HFFc6 (cell line): ENCODE data around the gene FAM81B. TPM values are rescaled to one million over a fixed set of nuclear protein-coding genes. Genes with fewer than 3 reads are reported as not detected.

Experiments used
- DNase-seq: peaks from one replicate; pipeline ENCODE4 v3.0.0-alpha.2; 2018
- H3K27ac Mint-ChIP-seq: 2 replicates; pipeline ENCODE4 v1.8.0; 2020; ENCODE audit warnings: mild to moderate bottlenecking, mixed read lengths
- H3K27me3 Mint-ChIP-seq: 2 replicates; pipeline ENCODE4 v1.8.0; 2021; ENCODE audit warnings: mild to moderate bottlenecking, moderate library complexity, mixed read lengths; ENCODE audit not compliant: insufficient read depth
- H3K36me3 Mint-ChIP-seq: 2 replicates; pipeline ENCODE4 v1.8.0; 2021; ENCODE audit warnings: low read depth, mixed read lengths
- H3K4me1 Mint-ChIP-seq: 2 replicates; pipeline ENCODE4 v1.8.0; 2020; ENCODE audit warnings: low read depth, mixed read lengths
- H3K4me3 Mint-ChIP-seq: 2 replicates; pipeline ENCODE4 v1.8.0; 2020; ENCODE audit warnings: mild to moderate bottlenecking, moderate library complexity, mixed read lengths
- H3K9me3 Mint-ChIP-seq: 2 replicates; pipeline ENCODE4 v1.8.0; 2020; ENCODE audit warnings: mild to moderate bottlenecking, mixed read lengths
- total RNA-seq, 6 experiments: library from RNA; stranded (reverse); fragmentation: NEBNext Ultra II Directional; extraction: Animal tissue kit (Norgen Biotek cat#: 25700); gene quantifications; 2 replicates in 1 of 6; 3 replicates in 5 of 6; pipeline ENCODE4 v1.2.3, GENCODE V29; 2021
- TF ChIP-seq, protein P1 (sequence below): fragments of 200-600 bp; sonication (generic); IDR thresholded peaks from 2 replicates; pipeline ENCODE4 v1.5.0; 2021; ENCODE audit warnings: antibody characterized with exemption, mild to moderate bottlenecking

FAM81B gene
- total RNA-seq, 6 experiments from 2014 or later = not detected

DNA sequence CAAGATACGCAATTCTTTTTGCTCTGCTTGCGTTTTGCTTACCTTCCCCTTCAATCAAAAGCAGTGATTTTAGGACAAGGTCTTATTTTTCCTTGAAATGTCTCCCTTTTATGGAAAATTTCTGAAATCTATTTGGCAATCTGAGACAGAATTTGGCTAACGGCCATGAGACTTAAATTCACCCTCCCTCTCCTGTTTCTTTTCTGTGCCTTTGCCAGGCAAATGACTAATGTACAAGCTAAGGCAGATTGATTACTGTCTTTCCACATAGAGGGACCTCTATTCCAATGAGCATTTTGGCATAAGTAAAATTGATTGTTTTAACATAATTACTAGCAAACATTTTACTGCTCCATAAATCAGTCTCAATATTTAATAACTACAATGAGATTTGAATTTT is 31.7 kb downstream of the FAM81B start:
- no peaks in the 10 kb centered on the region for H3K4me1 Mint-ChIP-seq
- no peak for DNase-seq
- H3K36me3 Mint-ChIP-seq = no peaks in the 10 kb centered on the region
- peaks cover 2% of the 10 kb centered on the region; the same call in 1 of the 2 replicates for H3K27me3 Mint-ChIP-seq
- H3K4me3 Mint-ChIP-seq = no peak overlapping the region
- no peak overlapping the region for H3K27ac Mint-ChIP-seq
- TF ChIP-seq, protein P1, sequence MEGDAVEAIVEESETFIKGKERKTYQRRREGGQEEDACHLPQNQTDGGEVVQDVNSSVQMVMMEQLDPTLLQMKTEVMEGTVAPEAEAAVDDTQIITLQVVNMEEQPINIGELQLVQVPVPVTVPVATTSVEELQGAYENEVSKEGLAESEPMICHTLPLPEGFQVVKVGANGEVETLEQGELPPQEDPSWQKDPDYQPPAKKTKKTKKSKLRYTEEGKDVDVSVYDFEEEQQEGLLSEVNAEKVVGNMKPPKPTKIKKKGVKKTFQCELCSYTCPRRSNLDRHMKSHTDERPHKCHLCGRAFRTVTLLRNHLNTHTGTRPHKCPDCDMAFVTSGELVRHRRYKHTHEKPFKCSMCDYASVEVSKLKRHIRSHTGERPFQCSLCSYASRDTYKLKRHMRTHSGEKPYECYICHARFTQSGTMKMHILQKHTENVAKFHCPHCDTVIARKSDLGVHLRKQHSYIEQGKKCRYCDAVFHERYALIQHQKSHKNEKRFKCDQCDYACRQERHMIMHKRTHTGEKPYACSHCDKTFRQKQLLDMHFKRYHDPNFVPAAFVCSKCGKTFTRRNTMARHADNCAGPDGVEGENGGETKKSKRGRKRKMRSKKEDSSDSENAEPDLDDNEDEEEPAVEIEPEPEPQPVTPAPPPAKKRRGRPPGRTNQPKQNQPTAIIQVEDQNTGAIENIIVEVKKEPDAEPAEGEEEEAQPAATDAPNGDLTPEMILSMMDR = no peak
- no peaks in the 10 kb centered on the region for H3K9me3 Mint-ChIP-seq

DNA sequence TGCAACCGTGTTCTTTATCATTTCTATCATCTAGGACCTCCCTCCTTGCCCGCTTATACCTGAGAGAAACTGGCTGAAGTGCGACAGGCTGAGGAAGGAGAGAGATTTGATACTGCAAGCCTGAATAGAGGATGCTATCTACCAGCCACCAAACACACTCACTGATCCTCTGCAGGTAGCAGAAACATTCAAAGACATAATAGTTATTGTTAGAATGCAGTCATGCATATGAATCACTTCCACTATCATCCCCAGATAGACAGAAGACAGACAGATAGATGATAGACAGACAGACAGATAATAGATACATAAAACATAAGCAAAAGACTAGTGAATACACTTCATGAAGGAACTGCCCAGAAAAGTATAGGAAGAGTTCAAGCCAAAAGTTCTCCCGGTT is 32.9 kb downstream of the FAM81B start:
- Mint-ChIP-seq H3K9me3 (no peaks in the 10 kb centered on the region), H3K27me3 (peaks cover 2% of the 10 kb centered on the region; the same call in 1 of the 2 replicates), H3K27ac (no peak overlapping the region), H3K4me1 (no peaks in the 10 kb centered on the region), H3K36me3 (no peaks in the 10 kb centered on the region), H3K4me3 (no peak overlapping the region)
- TF ChIP-seq, protein P1 = no peak
- DNase-seq = no peak

DNA sequence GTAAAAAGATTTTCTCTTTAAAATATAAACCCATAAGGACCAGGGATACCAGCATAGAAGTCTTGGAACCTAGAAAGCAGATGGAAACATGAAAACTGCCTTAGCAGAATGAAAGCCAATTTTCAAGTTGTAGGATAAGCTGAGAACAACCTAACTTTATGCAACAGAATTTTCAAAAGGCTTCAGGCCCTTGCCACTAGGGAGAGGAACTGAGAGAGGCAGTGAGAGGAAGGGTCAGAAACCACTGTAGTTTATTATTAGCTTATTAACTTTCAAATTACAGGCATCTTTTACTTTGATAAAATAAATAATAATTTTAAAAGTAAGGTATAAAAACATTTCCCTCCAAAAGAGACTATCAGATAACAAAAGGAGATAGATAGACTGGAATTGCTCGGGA is 33.4 kb downstream of the FAM81B start:
- TF ChIP-seq, protein P1 = no peak
- H3K27ac Mint-ChIP-seq = no peak overlapping the region
- no peaks in the 10 kb centered on the region for H3K4me1 Mint-ChIP-seq
- DNase-seq = no peak
- peaks cover 2% of the 10 kb centered on the region; the same call in 1 of the 2 replicates for H3K27me3 Mint-ChIP-seq
- no peaks in the 10 kb centered on the region for H3K9me3 Mint-ChIP-seq
- no peaks in the 10 kb centered on the region for H3K36me3 Mint-ChIP-seq
- H3K4me3 Mint-ChIP-seq = no peak overlapping the region

DNA sequence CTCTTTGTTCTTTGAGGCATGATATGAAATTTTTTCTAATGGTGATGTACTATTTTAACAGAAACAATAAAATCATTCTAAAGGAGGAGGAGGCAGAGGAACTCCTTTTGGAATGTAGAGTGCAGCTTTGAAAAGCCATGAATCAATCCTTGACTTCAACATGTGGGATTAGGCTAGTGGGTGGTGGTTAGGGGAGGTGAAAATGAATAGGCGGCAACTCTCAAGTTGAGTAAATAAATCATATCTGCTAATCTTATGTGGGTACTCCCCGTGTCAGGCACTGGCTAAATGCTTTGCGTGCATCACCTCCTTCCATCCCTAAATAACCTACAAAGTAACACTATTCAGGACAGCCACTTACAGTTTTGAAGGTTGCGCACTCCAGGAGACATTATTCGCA is 35.1 kb downstream of the FAM81B start:
- Mint-ChIP-seq H3K36me3 (no peaks in the 10 kb centered on the region), H3K27ac (no peak overlapping the region), H3K4me3 (no peak overlapping the region), H3K27me3 (peaks cover 2% of the 10 kb centered on the region; the same call in 1 of the 2 replicates), H3K9me3 (no peaks in the 10 kb centered on the region), H3K4me1 (no peaks in the 10 kb centered on the region)
- TF ChIP-seq, protein P1 = no peak
- no peak for DNase-seq

DNA sequence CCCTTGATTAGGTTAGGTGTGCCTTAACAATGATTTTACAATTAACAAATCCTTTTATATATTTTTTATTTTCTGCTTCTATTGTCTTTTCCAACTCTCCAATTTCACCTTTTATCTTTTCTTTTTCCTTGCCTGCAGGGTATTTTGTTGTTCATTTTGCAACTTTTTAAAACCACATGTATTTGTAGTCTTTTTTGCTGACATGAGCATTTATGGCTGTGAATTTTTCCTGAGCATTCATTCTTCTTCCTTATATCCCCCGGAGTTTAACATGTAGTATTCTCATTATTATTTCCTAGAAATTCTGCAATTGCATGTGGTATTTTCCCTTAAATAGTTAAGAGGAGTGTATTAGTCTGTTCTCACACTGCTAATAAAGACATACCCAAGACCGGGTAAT is 41.6 kb downstream of the FAM81B start:
- TF ChIP-seq, protein P1 = no peak
- Mint-ChIP-seq H3K36me3 (no peaks in the 10 kb centered on the region), H3K27me3 (peaks cover 5% of the 10 kb centered on the region), H3K27ac (no peak overlapping the region), H3K4me3 (no peak overlapping the region), H3K4me1 (no peaks in the 10 kb centered on the region), H3K9me3 (no peaks in the 10 kb centered on the region)
- DNase-seq = no peak
